ENCODE results near the gene YPEL3. TPM values are rescaled to one million over a fixed set of nuclear protein-coding genes. Genes with fewer than 3 reads are reported as not detected.

YPEL3 gene
- total RNA-seq, 1 donor, result 63.6 TPM

DNA sequence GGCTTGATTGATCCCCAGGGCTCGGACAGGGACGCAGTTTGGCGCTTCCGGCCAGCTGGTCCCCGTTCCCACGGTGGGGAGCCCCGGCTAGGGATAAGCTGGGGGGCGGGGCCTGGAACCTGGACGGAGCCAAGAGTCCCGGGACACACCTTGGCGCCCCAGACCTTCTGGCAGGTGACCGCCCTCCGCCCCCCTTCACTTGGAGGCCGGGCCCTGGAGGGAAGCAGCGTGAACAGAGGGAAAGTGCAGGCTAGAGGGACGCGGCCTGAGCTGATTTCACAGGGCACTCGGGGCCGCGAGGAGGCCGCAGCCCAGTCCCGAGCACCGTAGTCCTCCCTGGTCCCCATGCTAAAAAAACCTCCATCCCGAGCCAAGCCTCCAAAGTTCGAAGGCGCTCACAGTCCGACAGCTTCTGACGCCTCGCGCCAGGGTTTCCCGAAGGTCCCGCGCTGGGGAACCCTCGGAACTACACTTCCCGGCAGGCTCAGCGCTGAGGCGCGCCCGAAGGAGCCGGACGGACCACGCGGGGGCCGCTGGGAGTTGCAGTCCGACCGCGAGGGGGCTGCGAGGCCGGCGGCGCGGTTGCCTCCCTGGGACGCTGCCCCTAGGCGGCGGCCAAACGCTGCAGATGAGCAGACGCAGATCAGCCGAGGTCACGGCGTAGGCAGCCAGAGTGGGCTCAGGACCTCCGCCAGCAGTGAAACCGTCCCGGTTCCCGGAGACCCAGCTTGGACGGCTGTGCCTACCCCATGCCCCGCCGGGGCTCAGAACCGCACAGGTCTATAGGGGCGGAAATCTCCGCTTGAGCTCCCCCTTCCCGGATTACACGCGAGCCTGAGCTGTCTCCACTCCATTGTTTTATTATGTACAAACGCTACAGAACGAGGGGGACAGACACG, 4.3 kb downstream of the YPEL3 start, which contains the start of gene TBX6:
TSS of gene TBX6 (minus strand) at position 451 of the 899 bp plus-strand sequence. CDS start 731 bp downstream, outside the sequence.
- peak; percentile 83 to 94 (median 93) for DNase-seq (ENCODE audit: low read depth in 2 of 3, low spot score in 2 of 3)

DNA sequence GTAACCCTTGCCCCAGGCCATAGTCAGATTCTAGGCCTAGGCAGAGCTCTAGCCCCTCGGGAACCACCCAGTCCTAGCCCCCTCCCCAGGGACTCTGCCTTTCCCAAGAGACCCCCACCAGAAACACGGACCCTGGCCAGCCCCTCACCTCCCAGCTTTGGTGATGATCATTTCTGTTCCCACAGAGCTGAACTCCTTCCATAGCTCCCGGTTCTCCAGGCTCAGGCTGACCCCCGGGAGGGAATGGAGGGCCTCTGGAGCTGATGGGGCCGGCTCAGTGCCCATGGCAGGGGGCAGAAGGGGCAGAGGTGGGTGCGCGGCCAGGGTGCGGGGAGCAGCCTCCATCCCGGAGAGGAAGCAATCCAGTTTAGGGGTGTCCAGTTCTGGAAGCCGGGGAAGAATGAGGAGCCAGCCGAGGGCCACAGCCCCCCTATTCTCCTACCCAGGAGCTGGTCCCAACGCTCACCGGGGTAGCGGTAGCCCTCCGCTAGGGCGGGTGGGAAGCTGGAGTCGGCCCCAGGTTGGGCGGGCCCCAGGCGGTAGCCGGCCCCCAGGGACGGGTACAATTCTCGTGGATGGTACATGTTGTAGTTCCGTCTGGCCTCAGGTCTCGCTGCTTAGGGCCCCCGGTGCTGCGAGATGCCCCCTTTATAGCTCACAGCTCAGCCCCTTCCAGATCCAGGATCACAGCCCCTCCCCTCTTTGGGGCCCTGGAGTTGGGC, 5.2 kb downstream of the YPEL3 start:
- no peak for DNase-seq (ENCODE audit: low read depth in 2 of 3, low spot score in 2 of 3)

DNA sequence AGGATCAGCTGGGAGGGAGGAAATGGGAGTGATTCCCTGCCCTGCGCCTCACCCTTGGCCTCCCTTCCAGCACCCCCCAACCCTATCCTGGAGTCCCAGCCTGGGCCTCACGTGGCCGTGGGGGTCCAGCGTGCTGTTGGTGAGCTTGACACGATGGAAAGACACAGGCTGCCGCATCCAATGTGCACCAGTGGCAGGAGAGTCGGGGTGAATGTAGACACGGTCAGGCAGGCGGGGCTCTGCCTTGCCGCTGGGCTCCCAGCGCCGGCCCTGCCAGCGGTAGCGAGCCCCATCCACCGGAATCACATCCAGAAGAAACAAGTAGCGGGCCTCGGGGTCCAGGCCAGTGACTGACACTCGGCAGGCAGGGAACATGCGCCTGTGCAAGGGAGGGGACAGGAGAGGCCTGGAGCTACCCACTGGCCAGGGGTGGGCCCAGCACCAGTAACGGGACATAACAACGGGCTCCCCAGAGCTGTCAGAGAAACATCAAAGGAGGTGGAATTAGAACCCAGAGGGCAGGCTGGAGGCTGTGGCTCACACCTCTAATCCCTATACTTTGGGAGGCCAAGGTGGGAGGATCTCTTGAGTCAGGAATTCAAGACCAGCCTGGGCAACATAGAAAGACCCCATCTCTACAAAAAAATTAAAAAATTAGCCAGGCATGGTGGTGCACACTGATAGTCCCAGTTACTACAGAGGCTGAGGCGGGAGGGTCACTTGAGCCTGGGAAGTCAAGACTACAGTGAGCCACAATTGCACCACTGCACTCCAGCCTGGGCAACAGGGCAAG, 7.0 kb downstream of the YPEL3 start:
- no peak for DNase-seq (ENCODE audit: low read depth in 2 of 3, low spot score in 2 of 3)

DNA sequence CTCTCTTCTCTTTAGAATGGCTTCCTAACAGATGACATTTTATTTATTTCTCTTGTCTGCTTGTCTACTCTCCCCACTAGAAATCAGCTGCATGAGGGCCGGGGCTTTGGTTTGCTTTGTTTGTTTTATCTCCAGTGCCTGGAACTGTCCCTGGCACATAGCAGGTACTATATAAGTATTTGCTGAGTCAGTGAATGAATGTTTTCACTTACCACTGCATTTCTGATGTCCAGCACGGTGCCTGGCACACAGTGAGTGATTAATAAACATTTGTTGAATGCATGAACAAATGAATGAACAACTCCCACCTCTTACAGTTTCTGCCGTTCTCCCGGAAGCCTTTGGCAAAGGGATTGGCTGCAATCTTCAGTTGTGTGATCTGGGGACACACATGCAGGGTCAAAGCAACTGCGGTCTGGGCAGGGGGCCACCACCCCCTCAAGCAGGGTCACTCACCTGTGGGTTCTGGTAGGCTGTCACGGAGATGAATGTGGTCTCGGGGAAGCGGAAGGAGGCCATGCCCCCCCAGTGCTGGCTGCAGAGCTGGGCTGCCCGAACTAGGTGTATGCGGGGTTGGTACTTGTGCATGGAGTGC, 7.7 kb downstream of the YPEL3 start:
- no peak for DNase-seq (ENCODE audit: low read depth in 2 of 3, low spot score in 2 of 3)

DNA sequence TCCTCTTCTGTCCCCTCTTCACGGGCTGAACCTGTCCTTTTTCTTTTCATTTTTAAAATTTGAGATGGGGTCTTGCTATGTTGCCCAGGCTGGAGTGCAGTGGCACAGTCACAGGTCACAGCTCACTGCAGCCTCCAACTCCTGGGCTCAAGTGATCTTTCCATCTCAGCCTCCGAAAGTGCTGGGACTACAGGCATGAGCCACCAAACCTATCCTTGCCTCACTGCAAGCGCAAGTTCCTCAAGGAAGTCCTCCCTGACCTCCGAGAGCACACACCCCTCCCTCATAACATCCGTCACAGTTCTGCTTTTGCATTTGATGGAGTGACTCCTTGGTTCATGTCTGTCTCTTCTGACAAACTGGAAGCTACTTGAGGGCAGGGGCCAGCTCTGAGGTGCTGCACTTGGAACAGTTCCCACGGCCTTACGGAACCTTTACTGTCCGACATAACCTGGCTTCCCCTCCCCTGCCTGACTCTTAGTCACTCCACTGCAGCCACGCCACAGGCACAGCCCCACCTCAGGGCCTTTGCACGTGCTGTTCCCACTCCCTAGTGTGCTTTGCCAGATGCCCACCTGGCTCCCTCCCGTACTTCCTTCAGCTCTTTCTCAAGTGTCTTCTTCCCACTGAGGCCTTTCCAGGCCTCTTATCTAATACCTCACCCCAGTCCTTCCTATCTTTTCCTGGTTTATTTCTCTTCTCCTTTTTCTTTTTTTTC, 8.7 kb downstream of the YPEL3 start:
- DNase-seq (ENCODE audit: low read depth in 2 of 3, low spot score in 2 of 3), result peak in 1 of 3 donors; percentile 43

DNA sequence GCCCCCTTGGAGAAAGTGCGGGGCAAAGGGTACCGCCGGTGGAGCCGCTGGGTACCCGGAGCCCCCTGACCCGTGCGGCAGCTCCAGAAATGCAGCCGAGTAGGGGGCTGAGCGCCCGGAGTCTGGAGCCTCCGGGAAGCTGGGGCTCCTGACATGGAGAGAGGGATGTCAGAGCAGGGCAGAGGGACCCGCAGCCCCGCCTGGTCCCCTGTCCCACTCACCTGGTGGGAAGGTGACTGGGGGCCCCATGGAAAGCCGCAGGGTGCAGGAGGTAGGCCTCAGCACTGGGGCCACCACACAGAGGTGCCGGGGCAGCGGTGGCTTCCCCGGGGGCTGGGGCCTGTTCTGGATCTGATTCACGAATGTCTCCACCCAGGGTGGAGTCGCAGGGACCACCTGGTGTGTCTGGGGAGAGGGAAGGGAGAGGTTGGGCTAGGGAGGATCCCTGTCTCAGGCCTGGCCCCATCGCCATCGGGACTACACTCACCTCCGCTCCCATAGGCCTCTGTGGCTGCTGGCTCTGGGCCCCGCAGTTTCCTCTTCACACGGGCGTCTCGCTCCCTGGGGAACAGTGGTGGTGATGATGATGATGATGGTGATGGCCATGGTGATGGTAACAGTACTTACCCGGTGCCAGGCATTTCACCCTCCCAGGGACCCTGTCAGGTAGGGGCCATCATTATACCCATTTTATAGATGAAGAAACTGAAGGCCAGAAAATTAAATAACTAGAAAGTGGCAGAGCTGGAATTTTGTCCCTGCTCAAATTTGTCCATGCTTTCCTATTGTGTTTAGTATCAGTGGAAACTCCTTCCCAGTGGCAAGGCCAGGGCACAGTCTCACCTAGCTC, 9.5 kb downstream of the YPEL3 start:
- no peak for DNase-seq (ENCODE audit: low read depth in 2 of 3, low spot score in 2 of 3)

DNA sequence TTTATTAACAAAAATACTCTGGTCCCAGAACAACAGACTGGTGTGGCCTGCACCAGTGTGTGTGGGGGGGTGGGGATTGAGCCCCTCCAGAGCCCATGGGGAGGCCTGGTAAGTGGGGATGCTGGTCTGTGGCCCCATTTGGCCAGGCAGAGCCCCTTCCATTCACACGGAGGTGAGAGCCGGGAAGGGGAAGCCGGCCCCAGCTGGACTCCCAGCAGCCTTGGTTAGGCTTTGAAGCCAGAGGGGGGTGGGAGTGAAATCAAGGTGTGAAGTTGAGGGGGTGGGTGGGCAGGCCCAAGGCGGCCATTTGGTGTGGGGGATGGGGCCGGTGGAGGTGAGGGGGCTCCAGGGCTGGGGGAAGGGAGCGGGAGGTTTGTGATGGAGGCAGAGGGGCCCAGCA, 10.2 kb downstream of the YPEL3 start:
- DNase-seq (ENCODE audit: low read depth in 2 of 3, low spot score in 2 of 3), result no peak

DNA sequence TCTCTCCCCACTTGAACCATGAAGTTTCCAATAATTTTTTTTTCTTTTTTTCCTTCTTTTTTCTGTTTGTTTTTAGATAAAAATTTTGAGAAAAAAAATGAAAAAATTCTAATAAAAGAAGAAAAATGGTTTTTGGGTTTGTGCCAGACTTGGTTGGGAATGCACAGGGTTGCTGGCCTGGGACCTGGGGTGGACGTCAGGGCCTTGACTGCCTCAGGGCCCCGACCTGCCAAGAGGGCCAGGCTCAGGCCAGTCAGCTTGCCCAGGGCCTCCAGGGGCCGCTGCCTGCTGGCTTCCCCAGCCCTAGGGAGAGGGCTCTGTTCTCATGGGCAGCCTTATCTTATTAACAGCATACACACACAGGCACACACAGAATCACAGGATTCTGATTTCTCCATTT, 10.8 kb downstream of the YPEL3 start:
- no peak for DNase-seq (ENCODE audit: low read depth in 2 of 3, low spot score in 2 of 3)

DNA sequence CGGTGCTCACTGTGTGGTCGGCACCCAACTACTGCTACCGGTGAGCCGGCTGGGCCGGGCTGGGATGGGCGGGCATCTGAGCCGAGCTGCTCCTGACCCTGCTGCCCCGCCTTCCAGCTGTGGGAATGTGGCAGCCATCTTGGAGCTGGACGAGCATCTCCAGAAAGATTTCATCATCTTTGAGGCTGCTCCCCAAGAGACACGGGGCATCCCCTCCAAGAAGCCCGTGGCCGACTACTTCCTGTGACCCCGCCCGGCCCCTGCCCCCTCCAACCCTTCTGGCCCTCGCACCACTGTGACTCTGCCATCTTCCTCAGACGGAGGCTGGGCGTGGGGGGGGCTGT, 11.2 kb downstream of the YPEL3 start:
- DNase-seq (ENCODE audit: low read depth in 2 of 3, low spot score in 2 of 3), result no peak

DNA sequence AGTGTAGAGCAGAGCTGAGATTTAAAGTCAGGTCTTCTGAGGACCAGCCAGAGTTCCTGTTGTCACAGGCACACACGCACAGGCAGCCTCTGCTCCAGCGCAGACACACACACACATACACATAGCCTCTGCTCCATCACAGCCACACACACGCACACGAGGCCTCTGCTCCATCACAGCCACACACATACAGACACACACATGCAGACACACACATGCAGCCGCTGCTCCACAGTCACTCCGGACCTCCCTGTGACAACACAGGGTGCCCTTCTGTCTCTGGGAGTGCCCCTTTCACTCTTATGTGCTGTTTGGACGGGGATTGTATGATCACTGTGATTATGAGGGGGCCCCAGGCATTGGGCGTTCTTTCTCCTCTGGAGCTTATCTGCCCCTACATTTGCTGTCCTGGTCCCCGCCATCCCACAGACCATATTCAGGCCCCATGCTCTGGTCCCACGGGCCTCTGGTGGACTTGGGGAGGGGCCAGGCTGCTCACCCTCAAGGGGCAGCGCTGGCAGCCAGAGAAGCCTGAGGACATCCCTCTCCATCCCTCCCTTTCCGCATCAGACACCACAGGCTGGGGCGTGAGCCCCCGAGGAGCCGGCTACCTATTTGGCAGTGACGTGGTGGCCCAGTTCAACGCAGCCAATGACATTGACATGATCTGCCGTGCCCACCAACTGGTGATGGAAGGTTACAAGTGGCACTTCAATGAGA, 11.8 kb downstream of the YPEL3 start:
- no peak for DNase-seq (ENCODE audit: low read depth in 2 of 3, low spot score in 2 of 3)

DNA sequence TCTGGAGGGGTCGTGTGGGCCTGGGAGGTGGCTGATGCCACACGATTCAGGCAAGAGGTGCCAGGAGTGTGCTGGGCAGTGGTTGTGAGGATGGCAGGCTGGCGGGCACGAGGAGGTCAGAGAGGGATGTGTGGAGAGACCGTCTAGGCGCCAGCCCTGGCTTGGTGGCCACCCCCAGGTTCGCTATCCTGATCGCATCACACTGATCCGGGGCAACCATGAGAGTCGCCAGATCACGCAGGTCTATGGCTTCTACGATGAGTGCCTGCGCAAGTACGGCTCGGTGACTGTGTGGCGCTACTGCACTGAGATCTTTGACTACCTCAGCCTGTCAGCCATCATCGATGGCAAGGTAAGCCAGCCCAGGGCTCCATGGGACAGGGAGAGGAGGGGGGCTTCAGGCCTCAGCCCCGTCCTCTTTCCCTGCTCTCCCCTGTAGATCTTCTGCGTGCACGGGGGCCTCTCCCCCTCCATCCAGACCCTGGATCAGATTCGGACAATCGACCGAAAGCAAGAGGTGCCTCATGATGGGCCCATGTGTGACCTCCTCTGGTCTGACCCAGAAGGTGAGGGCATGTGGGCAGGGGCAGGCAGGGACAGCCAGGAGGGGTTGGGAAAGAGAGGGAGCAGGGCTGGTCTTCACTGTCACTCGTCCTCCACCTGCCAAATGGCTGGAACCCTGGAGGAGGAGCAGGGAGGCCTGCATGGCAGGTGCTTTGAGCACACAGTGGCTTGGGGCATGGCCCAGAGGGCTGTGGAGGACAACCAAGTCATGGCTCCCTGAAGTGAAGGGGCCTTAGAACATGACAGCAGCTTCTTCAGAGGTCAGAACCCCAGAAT, 12.6 kb downstream of the YPEL3 start:
- DNase-seq (ENCODE audit: low read depth in 2 of 3, low spot score in 2 of 3), result no peak

DNA sequence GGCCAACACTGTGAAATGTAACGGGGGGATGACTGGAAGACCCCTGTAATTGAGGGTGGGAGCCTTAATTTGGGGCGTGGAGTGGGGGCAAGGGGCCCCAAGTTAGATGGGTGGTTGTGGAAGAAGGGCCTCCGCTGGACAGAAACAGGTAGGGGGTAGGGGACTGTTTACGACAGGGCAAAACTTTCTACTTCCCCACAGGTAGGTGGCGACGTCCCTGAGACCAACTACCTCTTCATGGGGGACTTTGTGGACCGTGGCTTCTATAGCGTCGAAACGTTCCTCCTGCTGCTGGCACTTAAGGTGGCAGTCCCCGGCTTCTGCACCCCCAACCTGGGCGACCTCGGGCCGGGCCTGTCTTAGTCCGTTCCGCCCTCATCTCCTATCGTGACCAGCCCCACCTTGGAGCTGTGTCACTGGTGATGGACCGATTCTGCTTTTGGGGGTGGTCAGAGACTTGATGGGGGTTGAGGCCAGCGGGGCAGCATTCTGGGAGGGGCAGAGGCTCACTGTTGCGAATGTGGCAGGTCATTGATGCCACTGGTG, 13.4 kb downstream of the YPEL3 start:
- no peak for DNase-seq (ENCODE audit: low read depth in 2 of 3, low spot score in 2 of 3)

DNA sequence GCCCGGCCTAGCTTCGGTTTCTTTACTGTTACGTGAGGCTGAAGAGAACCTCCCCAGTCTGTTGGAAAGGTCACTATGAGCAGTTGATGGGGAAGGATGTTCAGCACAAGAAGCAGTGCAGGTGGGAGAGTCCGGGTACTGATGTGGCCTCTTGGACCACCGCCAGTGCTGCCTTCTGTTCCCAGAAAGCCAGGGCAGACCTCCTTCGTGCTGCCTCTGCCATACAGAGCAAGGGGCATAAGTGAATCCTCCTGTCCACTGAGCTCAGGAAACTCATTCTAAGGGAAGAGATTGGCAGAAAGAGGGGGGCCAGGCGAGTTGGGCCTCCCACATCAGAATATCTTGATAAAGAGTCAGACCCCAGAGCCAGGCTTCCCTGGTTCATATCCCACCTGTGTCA, 16.5 kb downstream of the YPEL3 start:
- DNase-seq (ENCODE audit: low read depth in 2 of 3, low spot score in 2 of 3), result no peak

DNA sequence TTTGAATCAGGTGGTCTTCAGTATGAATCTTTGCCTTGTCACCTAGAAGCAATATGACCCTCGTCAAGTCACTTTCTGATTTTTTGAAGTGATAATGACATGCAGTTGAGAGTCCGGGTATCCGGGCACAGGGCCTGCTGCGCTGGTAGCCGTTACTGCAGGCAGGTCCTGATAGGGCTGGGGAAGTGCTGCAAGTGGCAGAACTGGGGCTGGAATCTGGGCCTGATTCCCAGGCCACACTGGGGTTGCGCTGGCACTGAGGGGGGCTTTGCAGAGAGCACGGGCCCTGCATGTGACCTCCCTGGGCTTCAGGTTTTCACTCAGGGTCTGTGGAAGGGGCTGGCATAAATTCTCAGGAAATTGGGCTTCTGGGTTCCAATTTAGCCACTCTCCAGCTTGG, 17.3 kb downstream of the YPEL3 start:
- no peak for DNase-seq (ENCODE audit: low read depth in 2 of 3, low spot score in 2 of 3)

DNA sequence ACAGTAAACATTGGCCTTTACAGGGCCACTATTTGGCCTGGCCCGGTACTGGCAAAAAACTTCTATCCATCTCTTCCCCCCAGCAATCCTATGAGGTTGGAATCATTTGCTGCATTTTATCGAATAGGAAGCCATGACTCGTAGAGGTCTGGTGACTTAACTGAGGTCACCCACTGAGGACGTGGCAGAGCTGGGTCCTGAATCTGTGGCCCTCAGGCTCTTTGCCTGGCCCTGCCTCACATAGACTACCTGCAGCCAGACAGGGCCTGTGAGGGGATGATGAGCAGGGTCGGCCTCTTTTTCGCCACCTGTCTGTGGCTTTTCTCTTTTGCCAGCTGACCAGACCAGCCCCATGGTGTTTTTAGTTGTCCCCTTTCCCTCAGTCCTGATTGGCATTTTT, 18.4 kb downstream of the YPEL3 start:
- DNase-seq (ENCODE audit: low read depth in 2 of 3, low spot score in 2 of 3), result no peak

DNA sequence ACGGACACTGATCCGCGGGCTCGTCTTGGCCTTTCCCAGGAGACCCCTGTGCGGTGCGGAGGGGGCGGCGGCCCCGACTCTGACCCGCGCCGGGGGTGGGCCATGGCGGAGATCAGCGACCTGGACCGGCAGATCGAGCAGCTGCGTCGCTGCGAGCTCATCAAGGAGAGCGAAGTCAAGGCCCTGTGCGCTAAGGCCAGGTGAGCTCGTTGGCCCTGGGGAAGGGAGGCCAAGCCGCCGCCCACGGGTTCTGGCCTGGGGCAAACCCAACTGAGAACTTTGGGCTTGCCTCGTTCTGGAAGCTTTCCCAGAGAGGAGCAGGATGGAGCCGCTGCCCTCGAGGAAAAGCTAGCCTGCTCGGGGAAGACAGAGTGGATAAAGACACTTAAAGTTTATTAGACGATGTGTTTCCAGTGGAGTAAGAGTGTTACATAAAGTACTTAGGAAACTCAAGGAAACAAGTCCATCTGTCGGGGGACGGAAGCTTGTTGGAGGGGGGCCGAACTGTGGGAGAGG, 19.7 kb downstream of the YPEL3 start:
- DNase-seq (ENCODE audit: low read depth in 2 of 3, low spot score in 2 of 3), result no peak

Data from hematopoietic multipotent progenitor cell (in vitro differentiated cells).